Measurements from ENCODE around the gene SLC25A45.
A peak's percentile ranks its signal among the peaks of the same experiment; 100 is the strongest.

GRCh38 chr11:65428578-65429067, 46.2 kb upstream of the SLC25A45 start:
- TF ChIP-seq CTCF (IDR thresholded peaks at IDR 0.05; ENCODE audit: insufficient read depth, low read length) = no peak
- TF ChIP-seq POLR2AphosphoS5 (IDR thresholded peaks at IDR 0.05; ENCODE audit: low read depth) = peak; percentile 81
- 0 out of 2 replicates have a peak, but pooled peaks have one; percentile 0 for TF ChIP-seq SPI1 (IDR thresholded peaks at IDR 0.05; ENCODE audit: borderline replicate concordance, low read depth)
- TF ChIP-seq, protein P1, sequence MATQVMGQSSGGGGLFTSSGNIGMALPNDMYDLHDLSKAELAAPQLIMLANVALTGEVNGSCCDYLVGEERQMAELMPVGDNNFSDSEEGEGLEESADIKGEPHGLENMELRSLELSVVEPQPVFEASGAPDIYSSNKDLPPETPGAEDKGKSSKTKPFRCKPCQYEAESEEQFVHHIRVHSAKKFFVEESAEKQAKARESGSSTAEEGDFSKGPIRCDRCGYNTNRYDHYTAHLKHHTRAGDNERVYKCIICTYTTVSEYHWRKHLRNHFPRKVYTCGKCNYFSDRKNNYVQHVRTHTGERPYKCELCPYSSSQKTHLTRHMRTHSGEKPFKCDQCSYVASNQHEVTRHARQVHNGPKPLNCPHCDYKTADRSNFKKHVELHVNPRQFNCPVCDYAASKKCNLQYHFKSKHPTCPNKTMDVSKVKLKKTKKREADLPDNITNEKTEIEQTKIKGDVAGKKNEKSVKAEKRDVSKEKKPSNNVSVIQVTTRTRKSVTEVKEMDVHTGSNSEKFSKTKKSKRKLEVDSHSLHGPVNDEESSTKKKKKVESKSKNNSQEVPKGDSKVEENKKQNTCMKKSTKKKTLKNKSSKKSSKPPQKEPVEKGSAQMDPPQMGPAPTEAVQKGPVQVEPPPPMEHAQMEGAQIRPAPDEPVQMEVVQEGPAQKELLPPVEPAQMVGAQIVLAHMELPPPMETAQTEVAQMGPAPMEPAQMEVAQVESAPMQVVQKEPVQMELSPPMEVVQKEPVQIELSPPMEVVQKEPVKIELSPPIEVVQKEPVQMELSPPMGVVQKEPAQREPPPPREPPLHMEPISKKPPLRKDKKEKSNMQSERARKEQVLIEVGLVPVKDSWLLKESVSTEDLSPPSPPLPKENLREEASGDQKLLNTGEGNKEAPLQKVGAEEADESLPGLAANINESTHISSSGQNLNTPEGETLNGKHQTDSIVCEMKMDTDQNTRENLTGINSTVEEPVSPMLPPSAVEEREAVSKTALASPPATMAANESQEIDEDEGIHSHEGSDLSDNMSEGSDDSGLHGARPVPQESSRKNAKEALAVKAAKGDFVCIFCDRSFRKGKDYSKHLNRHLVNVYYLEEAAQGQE (IDR thresholded peaks at IDR 0.05; ENCODE audit: insufficient replicate concordance, low read depth) = no peak
